Caco-2 (cell line): ENCODE data around the gene MOV10. TPM values are rescaled to one million over a fixed set of nuclear protein-coding genes. Genes with fewer than 3 reads are reported as not detected.
"Not testable (repeated sequence)": the region's sequence is repeated elsewhere in the genome, so short reads cannot be mapped to it uniquely, and the experiment has no call there.

Experiments
- BruUV-seq: library from RNA; stranded (reverse); fragments of 400-500 nt; replicated peaks from 2 replicates; lab custom pipeline; 2021; lab: Mats Ljungman, UMichigan
- CTCF ChIA-PET: fragments of 300-600 bp; sonication (Branson Sonifier 250); formaldehyde crosslinking; loops from one replicate; lab custom pipeline; 2022; ENCODE audit warnings: antibody characterized with exemption; lab: Charles Lee
- POLR2A ChIA-PET: fragments of 300-600 bp; sonication (Branson Sonifier 250); formaldehyde crosslinking; loops from one replicate; lab custom pipeline; 2022; ENCODE audit warnings: antibody characterized with exemption; lab: Charles Lee
- DNase-seq, 2 experiments: peaks; one replicate each; pipeline versions ENCODE4 v3.0.0 to v3.0.0-alpha.2; 2020 to 2022
- H3K27me3 ChIP-seq: replicated peaks from 2 replicates; pipeline ENCODE4 v1.6.0; 2011; ENCODE audit warnings: low read length; ENCODE audit not compliant: control insufficient read depth, insufficient read depth
- H3K36me3 ChIP-seq: 2 replicates; pipeline ENCODE4 v1.5.1; 2011; ENCODE audit warnings: low read length; ENCODE audit not compliant: control insufficient read depth, insufficient read depth
- H3K4me1 ChIP-seq: fragments of 250-450 bp; sonication (Bioruptor Pico); 2 replicates; pipeline ENCODE4 v1.5.1; 2020; ENCODE audit warnings: mild to moderate bottlenecking
- H3K4me3 ChIP-seq: 2 replicates; pipeline ENCODE4 v1.5.1; 2011; ENCODE audit warnings: low read depth, mild to moderate bottlenecking, control low read depth, low read length
- H3K9me3 ChIP-seq: fragments of 250-450 bp; sonication (Bioruptor Pico); 2 replicates; pipeline ENCODE4 v1.5.1; 2020; ENCODE audit warnings: mild to moderate bottlenecking, moderate library complexity
- H3K27ac Mint-ChIP-seq: one replicate; pipeline ENCODE4 v1.8.0; 2022; ENCODE audit warnings: mixed read lengths; ENCODE audit not compliant: unreplicated experiment
- H3K27me3 Mint-ChIP-seq: one replicate; pipeline ENCODE4 v1.8.0; 2022; ENCODE audit warnings: mixed read lengths; ENCODE audit not compliant: insufficient read depth, unreplicated experiment
- H3K36me3 Mint-ChIP-seq: one replicate; pipeline ENCODE4 v1.8.0; 2022; ENCODE audit warnings: mild to moderate bottlenecking, mixed read lengths; ENCODE audit not compliant: insufficient read depth, unreplicated experiment
- H3K4me1 Mint-ChIP-seq: one replicate; pipeline ENCODE4 v1.8.0; 2022; ENCODE audit warnings: low read depth, mixed read lengths; ENCODE audit not compliant: unreplicated experiment
- H3K4me3 Mint-ChIP-seq: one replicate; pipeline ENCODE4 v1.8.0; 2022; ENCODE audit warnings: mild to moderate bottlenecking, moderate library complexity, mixed read lengths; ENCODE audit not compliant: unreplicated experiment
- H3K9me3 Mint-ChIP-seq: one replicate; pipeline ENCODE4 v1.8.0; 2022; ENCODE audit warnings: mixed read lengths; ENCODE audit not compliant: unreplicated experiment
- intact Hi-C: fragments of 100-400 bp; cut with micrococcal nuclease; formaldehyde crosslinking; loops from one replicate; pipeline ENCODE4 v1.10.0; 2022; ENCODE audit not compliant: unreplicated experiment
- total RNA-seq: library from RNA; stranded (reverse); gene quantifications from 2 replicates; pipeline ENCODE4 v1.2.3, GENCODE V29; 2022
- TF ChIP-seq, protein P1 (sequence below), 2 experiments: fragments of 200-600 bp in 1 of 2; IDR thresholded peaks; 1 replicate in 1 of 2; 2 replicates in 1 of 2; pipeline versions ENCODE4 v1.5.1 to v1.8.0; 2011 to 2022; ENCODE audit warnings: antibody characterized with exemption in 1 of 2, control low read depth in 1 of 2, inconsistent platforms in 1 of 2, low read depth in 1 of 2, low read length in 1 of 2, mild to moderate bottlenecking in 1 of 2, moderate library complexity in 1 of 2; ENCODE audit not compliant: insufficient read depth in 1 of 2, severe bottlenecking in 1 of 2, unreplicated experiment in 1 of 2

The MOV10 gene
- total RNA-seq, 1 experiment from 2014 or later: 102 TPM

GRCh38 chr1:112722601-112723510, 48.4 kb downstream of the MOV10 start:
- Histone ChIP-seq H3K27me3 (no peaks in the 10 kb centered on the region), H3K9me3 (no peaks in the 10 kb centered on the region), H3K4me3 (no peak overlapping the region), H3K4me1 (peaks cover 11% of the 10 kb centered on the region; the same call in 1 of the 2 replicates), H3K36me3 (no peaks in the 10 kb centered on the region)
- Mint-ChIP-seq H3K4me1 (peaks cover 19% of the 10 kb centered on the region), H3K27ac (peak overlapping the region; percentile 27), H3K4me3 (no peak overlapping the region), H3K36me3 (no peaks in the 10 kb centered on the region), H3K9me3 (no peaks in the 10 kb centered on the region), H3K27me3 (no peaks in the 10 kb centered on the region)
- BruUV-seq: no TSS peak
- TF ChIP-seq, protein P1, sequence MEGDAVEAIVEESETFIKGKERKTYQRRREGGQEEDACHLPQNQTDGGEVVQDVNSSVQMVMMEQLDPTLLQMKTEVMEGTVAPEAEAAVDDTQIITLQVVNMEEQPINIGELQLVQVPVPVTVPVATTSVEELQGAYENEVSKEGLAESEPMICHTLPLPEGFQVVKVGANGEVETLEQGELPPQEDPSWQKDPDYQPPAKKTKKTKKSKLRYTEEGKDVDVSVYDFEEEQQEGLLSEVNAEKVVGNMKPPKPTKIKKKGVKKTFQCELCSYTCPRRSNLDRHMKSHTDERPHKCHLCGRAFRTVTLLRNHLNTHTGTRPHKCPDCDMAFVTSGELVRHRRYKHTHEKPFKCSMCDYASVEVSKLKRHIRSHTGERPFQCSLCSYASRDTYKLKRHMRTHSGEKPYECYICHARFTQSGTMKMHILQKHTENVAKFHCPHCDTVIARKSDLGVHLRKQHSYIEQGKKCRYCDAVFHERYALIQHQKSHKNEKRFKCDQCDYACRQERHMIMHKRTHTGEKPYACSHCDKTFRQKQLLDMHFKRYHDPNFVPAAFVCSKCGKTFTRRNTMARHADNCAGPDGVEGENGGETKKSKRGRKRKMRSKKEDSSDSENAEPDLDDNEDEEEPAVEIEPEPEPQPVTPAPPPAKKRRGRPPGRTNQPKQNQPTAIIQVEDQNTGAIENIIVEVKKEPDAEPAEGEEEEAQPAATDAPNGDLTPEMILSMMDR (IDR thresholded peaks at IDR 0.05; ENCODE audit: insufficient read depth in 1 of 2, low read depth in 1 of 2, low read length in 1 of 2, severe bottlenecking in 1 of 2, unreplicated experiment in 1 of 2): no peak
- intact Hi-C loops: no loop called here
- ChIA-PET POLR2A (no interaction called here), CTCF (interaction anchor here (1.5 kb wide), 1 partner anchor 81 kb away, joined by 5 read pairs; no protein-coding TSS in a partner anchor)
- peak; percentile 42 to 66 for DNase-seq

GRCh38 chr1:112723511-112723839, 49.0 kb downstream of the MOV10 start:
- BruUV-seq: no TSS peak
- Histone ChIP-seq H3K4me1 (peaks cover 11% of the 10 kb centered on the region; the same call in 1 of the 2 replicates), H3K27me3 (no peaks in the 10 kb centered on the region), H3K36me3 (no peaks in the 10 kb centered on the region), H3K4me3 (no peak overlapping the region), H3K9me3 (no peaks in the 10 kb centered on the region)
- intact Hi-C loops: no loop called here
- Mint-ChIP-seq H3K27ac (peak overlapping the region; percentile 27), H3K4me3 (no peak overlapping the region), H3K4me1 (peaks cover 16% of the 10 kb centered on the region), H3K9me3 (no peaks in the 10 kb centered on the region), H3K36me3 (no peaks in the 10 kb centered on the region), H3K27me3 (no peaks in the 10 kb centered on the region)
- TF ChIP-seq, protein P1 (IDR thresholded peaks at IDR 0.05; ENCODE audit: insufficient read depth in 1 of 2, low read depth in 1 of 2, low read length in 1 of 2, severe bottlenecking in 1 of 2, unreplicated experiment in 1 of 2): no peak
- POLR2A ChIA-PET: no interaction called here
- CTCF ChIA-PET: no interaction called here
- DNase-seq: no peak

- BruUV-seq, H3K27me3 ChIP-seq, H3K9me3 Mint-ChIP-seq, H3K36me3 Mint-ChIP-seq, H3K27me3 Mint-ChIP-seq, H3K36me3 ChIP-seq, CTCF ChIA-PET, H3K4me3 Mint-ChIP-seq, DNase-seq, H3K27ac Mint-ChIP-seq, H3K9me3 ChIP-seq, POLR2A ChIA-PET, intact Hi-C loops, H3K4me3 ChIP-seq: not testable (repeated sequence)
- H3K4me1 Mint-ChIP-seq: peaks cover 12% of the 10 kb centered on the region
- peaks cover 11% of the 10 kb centered on the region; the same call in 1 of the 2 replicates for H3K4me1 ChIP-seq
Observed at GRCh38 chr1:112724240-112724639, 49.8 kb downstream of the MOV10 start.
